Gastroesophageal sphincter (tissue), 4 donors: ENCODE results near the gene C8G. TPM values are rescaled to one million over a fixed set of nuclear protein-coding genes. Genes with fewer than 3 reads are reported as not detected.

ENCODE experiments used
- ATAC-seq: fragments of 150-250 bp; one replicate; pipeline ENCODE4 v1.9.1; 2016; ENCODE audit warnings: mild to moderate bottlenecking, moderate library complexity
- H3K27ac ChIP-seq, 4 donors: fragments of 200-600 bp; sonication (generic) in 3 of 4; 1 replicate in 3 of 4; 2 replicates in 1 of 4; pipeline ENCODE4 v1.5.1; 2016 to 2019
- H3K27me3 ChIP-seq: fragments of 200-600 bp; sonication (generic); one replicate; pipeline ENCODE4 v1.5.1; 2019
- H3K36me3 ChIP-seq, 2 donors: fragments of 200-600 bp; sonication (generic); one replicate each; pipeline ENCODE4 v1.5.1; 2019; ENCODE audit warnings: control low read depth in 1 of 2
- H3K4me1 ChIP-seq, 3 donors: fragments of 200-600 bp; sonication (generic); 1 replicate in 2 of 3; 2 replicates in 1 of 3; pipeline ENCODE4 v1.5.1; 2016 to 2019; ENCODE audit warnings: control low read depth in 2 of 3
- H3K4me3 ChIP-seq, 2 donors: fragments of 200-600 bp; sonication (generic); one replicate each; pipeline ENCODE4 v1.5.1; 2019; ENCODE audit warnings: mild to moderate bottlenecking in 1 of 2, moderate library complexity in 1 of 2
- H3K9me3 ChIP-seq, 3 donors: fragments of 200-600 bp; sonication (generic); one replicate each; pipeline ENCODE4 v1.5.1; 2017 to 2019; ENCODE audit warnings: control low read depth in 2 of 3
- EP300 ChIP-seq: sonication (generic); formaldehyde crosslinking; IDR thresholded peaks from one replicate; pipeline ENCODE4 v1.6.1; 2017; ENCODE audit warnings: antibody characterized with exemption, mild to moderate bottlenecking
- POLR2A ChIP-seq, 2 donors: fragments of 450-650 bp; IDR thresholded peaks; one replicate each; pipeline ENCODE4 v1.6.1; 2017; ENCODE audit warnings: antibody characterized with exemption in 2 of 2, mild to moderate bottlenecking in 2 of 2, moderate library complexity in 1 of 2
- POLR2AphosphoS5 ChIP-seq: sonication (generic); formaldehyde crosslinking; IDR thresholded peaks from one replicate; pipeline ENCODE4 v1.6.1; 2017; ENCODE audit warnings: antibody characterized with exemption
- WGBS, 2 donors: methylation state at CpG; one replicate each; pipeline ENCODE4 v1.1.5; 2018; ENCODE audit warnings: low coverage in 1 of 2; 5-methylcytosine and 5-hydroxymethylcytosine counted together
- total RNA-seq, 4 donors: library from RNA; depleted of rRNA; stranded (reverse); fragments of >200 nt; gene quantifications; one replicate each; pipeline ENCODE4 v1.1.0, GENCODE V29; 2016
- TF ChIP-seq, protein P1 (sequence below), 4 experiments: fragments of 200-600 bp in 2 of 4; fragments of 450-650 bp in 2 of 4; sonication (generic) in 1 of 4; IDR thresholded peaks; one replicate each; pipeline ENCODE4 v1.5.1; 2017 to 2019; ENCODE audit warnings: antibody characterized with exemption in 4 of 4, mild to moderate bottlenecking in 2 of 4, moderate library complexity in 2 of 4

C8G gene
- total RNA-seq, 4 donors from 2014 or later = not detected

- WGBS, 2 donors = 70% methylated on average over 8 of the region's 14 CpGs; no CpG with 5 or more reads in 1 of the 2 donors
- Histone ChIP-seq H3K9me3 (no peaks in the 10 kb centered on the region), H3K4me1 (peaks cover 0 to 17% (median 0%) of the 10 kb centered on the region in 3 donors), H3K27ac (no peak overlapping the region), H3K27me3 (peaks cover 32% of the 10 kb centered on the region), H3K36me3 (no peaks in the 10 kb centered on the region), H3K4me3 (no peak overlapping the region)
- no peak for TF ChIP-seq POLR2A (IDR thresholded peaks at IDR 0.05)
- no peak for TF ChIP-seq POLR2AphosphoS5
- TF ChIP-seq, protein P1, sequence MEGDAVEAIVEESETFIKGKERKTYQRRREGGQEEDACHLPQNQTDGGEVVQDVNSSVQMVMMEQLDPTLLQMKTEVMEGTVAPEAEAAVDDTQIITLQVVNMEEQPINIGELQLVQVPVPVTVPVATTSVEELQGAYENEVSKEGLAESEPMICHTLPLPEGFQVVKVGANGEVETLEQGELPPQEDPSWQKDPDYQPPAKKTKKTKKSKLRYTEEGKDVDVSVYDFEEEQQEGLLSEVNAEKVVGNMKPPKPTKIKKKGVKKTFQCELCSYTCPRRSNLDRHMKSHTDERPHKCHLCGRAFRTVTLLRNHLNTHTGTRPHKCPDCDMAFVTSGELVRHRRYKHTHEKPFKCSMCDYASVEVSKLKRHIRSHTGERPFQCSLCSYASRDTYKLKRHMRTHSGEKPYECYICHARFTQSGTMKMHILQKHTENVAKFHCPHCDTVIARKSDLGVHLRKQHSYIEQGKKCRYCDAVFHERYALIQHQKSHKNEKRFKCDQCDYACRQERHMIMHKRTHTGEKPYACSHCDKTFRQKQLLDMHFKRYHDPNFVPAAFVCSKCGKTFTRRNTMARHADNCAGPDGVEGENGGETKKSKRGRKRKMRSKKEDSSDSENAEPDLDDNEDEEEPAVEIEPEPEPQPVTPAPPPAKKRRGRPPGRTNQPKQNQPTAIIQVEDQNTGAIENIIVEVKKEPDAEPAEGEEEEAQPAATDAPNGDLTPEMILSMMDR (IDR thresholded peaks at IDR 0.05) = no peak
- no peak for ATAC-seq
Measured at GRCh38 chr9:136971746-136972145, 26.7 kb downstream of the C8G start.

DNA sequence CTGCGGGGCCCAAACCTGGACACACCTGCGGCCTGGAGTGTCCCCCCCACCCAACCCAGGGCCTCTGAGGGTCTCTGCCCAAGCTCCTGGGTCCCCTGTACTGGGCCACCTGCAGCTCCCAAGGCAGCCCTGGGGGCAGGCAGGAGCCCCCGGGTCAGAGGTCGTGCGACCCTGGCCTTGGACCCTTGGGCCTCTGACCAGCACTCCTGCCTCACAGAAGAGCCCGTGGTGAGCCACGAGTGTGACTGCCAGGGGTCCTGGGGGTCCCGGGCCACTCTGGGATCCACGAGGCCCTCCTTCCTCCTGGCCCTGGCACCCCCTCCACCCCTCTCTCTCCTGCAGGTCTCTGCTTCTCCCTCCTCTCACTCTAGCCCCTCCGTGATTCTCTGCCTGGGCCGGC lies 27.3 kb downstream of the C8G start:
- Histone ChIP-seq H3K4me3 (no peak overlapping the region), H3K27ac (no peak overlapping the region), H3K4me1 (peaks cover 0 to 23% (median 0%) of the 10 kb centered on the region in 3 donors), H3K36me3 (no peaks in the 10 kb centered on the region), H3K9me3 (no peaks in the 10 kb centered on the region), H3K27me3 (peaks cover 35% of the 10 kb centered on the region)
- no peak for ATAC-seq
- TF ChIP-seq EP300 (no peak), POLR2A (IDR thresholded peaks at IDR 0.05) (no peak), POLR2AphosphoS5 (no peak)
- TF ChIP-seq, protein P1 (IDR thresholded peaks at IDR 0.05) = no peak
- WGBS, 2 donors = 48 to 83% methylated on average over 2 to 5 of the region's 11 CpGs

GRCh38 chr9:136972743-136973142 lies 27.7 kb downstream of the C8G start:
- H3K27me3 ChIP-seq = peaks cover 38% of the 10 kb centered on the region
- H3K4me1 ChIP-seq = peaks cover 0 to 27% (median 1%) of the 10 kb centered on the region in 3 donors
- WGBS, 2 donors = 39% methylated on average over 3 of the region's 13 CpGs; no CpG with 5 or more reads in 1 of the 2 donors
- no peaks in the 10 kb centered on the region for H3K36me3 ChIP-seq
- no peak overlapping the region for H3K4me3 ChIP-seq
- no peak overlapping the region for H3K27ac ChIP-seq
- no peak for ATAC-seq
- TF ChIP-seq POLR2A (IDR thresholded peaks at IDR 0.05) = no peak
- no peak for TF ChIP-seq EP300
- TF ChIP-seq POLR2AphosphoS5 = no peak
- TF ChIP-seq, protein P1 (IDR thresholded peaks at IDR 0.05) = no peak
- no peaks in the 10 kb centered on the region for H3K9me3 ChIP-seq

DNA sequence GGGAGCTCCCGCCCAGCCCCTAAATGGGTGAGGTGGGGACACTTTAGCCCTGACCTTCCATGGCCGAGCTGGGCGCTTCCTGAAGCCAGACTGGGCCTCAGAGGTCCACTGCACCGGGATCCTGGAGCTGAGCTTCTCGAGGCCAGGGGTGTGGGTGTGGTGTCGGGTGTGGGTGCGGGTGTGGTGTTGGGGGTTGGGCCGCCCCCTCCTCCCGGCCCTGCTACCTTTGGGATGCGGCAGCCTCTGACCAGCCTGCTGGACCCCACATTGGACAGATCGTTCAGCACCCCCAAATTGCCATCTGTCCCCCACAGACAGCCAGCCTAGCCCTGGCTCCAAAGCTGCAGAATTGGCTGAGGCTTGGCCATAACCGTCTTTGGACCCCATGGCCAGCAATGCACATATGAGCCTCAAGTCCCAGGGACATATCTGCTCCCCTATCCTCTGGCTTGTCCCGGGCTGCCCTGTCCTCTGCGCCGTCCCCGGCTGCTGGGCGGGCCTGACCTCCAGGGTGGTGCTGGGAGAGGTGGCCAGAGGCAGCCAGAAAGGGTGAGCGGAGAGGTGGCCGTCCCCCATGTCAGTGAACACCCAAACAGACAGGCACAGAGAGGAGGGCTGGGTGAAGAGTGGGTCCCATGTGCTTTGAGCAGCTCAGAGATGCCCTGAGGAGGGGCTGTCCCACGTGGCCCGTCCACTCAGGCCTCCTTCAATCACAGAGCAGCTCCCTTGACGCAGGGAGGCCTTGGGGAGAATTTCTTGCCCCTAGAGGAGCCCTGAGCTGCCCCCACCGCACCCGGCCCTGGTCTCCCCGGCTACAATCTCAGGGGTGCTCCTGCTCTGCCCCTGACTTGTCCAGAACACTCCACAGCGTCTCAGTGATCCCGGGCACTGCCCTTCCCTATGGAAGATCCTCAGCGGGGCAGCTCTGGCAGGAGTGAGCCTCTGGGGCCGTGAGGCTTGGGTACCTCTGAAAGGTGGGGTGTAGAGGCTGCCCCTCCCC lies 28.9 kb downstream of the C8G start:
- Histone ChIP-seq H3K27me3 (peaks cover 34% of the 10 kb centered on the region), H3K4me3 (no peak overlapping the region), H3K4me1 (peaks cover 0 to 37% (median 7%) of the 10 kb centered on the region in 3 donors), H3K36me3 (no peaks in the 10 kb centered on the region), H3K9me3 (no peaks in the 10 kb centered on the region), H3K27ac (no peak overlapping the region)
- WGBS, 2 donors = no CpG with 5 or more reads among the region's 29 CpGs
- ATAC-seq = no peak
- TF ChIP-seq POLR2AphosphoS5 (no peak), EP300 (no peak), POLR2A (IDR thresholded peaks at IDR 0.05) (no peak)
- TF ChIP-seq, protein P1 (IDR thresholded peaks at IDR 0.05) = no peak
